GM23338 (cell line): ENCODE results near the gene DGKH. TPM values are rescaled to one million over a fixed set of nuclear protein-coding genes. Genes with fewer than 3 reads are reported as not detected.

Source experiments
- ATAC-seq: fragments of 200-7000 bp; cut with Tn5 transposase; 3 replicates; pipeline ENCODE4 v1.9.1; 2020
- DNase-seq: peaks from one replicate; pipeline ENCODE4 v3.0.0-alpha.2; 2015; ENCODE audit warnings: low spot score
- H2AFZ ChIP-seq: fragments of 200-600 bp; sonication (generic); 2 replicates; pipeline ENCODE4 v1.8.0; 2016; ENCODE audit warnings: antibody characterized with exemption, mild to moderate bottlenecking, moderate library complexity
- H3F3A ChIP-seq: fragments of 200-600 bp; sonication (generic); replicated peaks from 2 replicates; pipeline ENCODE4 v1.8.0; 2017; ENCODE audit warnings: antibody characterized with exemption, mixed run types, low read depth
- H3K27ac ChIP-seq: fragments of 200-600 bp; sonication (generic); 2 replicates; pipeline ENCODE4 v1.6.1; 2016; ENCODE audit warnings: low read depth
- H3K27me3 ChIP-seq: fragments of 200-600 bp; sonication (generic); 2 replicates; pipeline ENCODE4 v1.8.0; 2016; ENCODE audit warnings: mild to moderate bottlenecking, mixed run types, moderate library complexity; ENCODE audit not compliant: insufficient read depth
- H3K36me3 ChIP-seq: fragments of 200-600 bp; sonication (generic); 2 replicates; pipeline ENCODE4 v1.8.0; 2016; ENCODE audit warnings: mild to moderate bottlenecking; ENCODE audit not compliant: insufficient read depth
- H3K4me1 ChIP-seq: fragments of 200-600 bp; sonication (generic); 2 replicates; pipeline ENCODE4 v1.8.0; 2016; ENCODE audit warnings: mild to moderate bottlenecking, moderate library complexity; ENCODE audit not compliant: insufficient read depth
- H3K4me2 ChIP-seq: fragments of 200-600 bp; sonication (generic); 2 replicates; pipeline ENCODE4 v1.7.1; 2017; ENCODE audit warnings: mixed run types
- H3K4me3 ChIP-seq: fragments of 200-600 bp; sonication (generic); 2 replicates; pipeline ENCODE4 v1.6.1; 2016; ENCODE audit warnings: mixed run types
- H3K79me2 ChIP-seq: fragments of 200-600 bp; sonication (generic); replicated peaks from 2 replicates; pipeline ENCODE4 v1.8.0; 2017; ENCODE audit warnings: mild to moderate bottlenecking; ENCODE audit not compliant: insufficient read depth
- H3K9me2 ChIP-seq: fragments of 200-600 bp; sonication (generic); 2 replicates; pipeline ENCODE4 v1.8.0; 2017; ENCODE audit not compliant: insufficient read depth
- H4K20me1 ChIP-seq: fragments of 200-600 bp; sonication (generic); replicated peaks from 2 replicates; pipeline ENCODE4 v1.8.0; 2017; ENCODE audit warnings: mild to moderate bottlenecking; ENCODE audit not compliant: insufficient read depth
- H3K27ac Mint-ChIP-seq: 2 replicates; pipeline ENCODE4 v1.8.0; 2020; ENCODE audit warnings: inconsistent platforms, mild to moderate bottlenecking, moderate library complexity, mixed read lengths
- H3K27me3 Mint-ChIP-seq: 3 replicates; pipeline ENCODE4 v1.8.0; 2022; ENCODE audit warnings: low read depth, mild to moderate bottlenecking, moderate library complexity, mixed read lengths, inconsistent platforms; ENCODE audit not compliant: insufficient read depth, poor library complexity
- H3K36me3 Mint-ChIP-seq: 3 replicates; pipeline ENCODE4 v1.8.0; 2021; ENCODE audit warnings: low read depth, mild to moderate bottlenecking, inconsistent platforms, moderate library complexity, mixed read lengths
- H3K4me1 Mint-ChIP-seq: 3 replicates; pipeline ENCODE4 v1.8.0; 2020; ENCODE audit warnings: mild to moderate bottlenecking, inconsistent platforms, mixed read lengths
- H3K4me3 Mint-ChIP-seq: 3 replicates; pipeline ENCODE4 v1.8.0; 2021; ENCODE audit warnings: moderate library complexity, mild to moderate bottlenecking, inconsistent platforms, mixed read lengths
- H3K9me3 Mint-ChIP-seq: 3 replicates; pipeline ENCODE4 v1.8.0; 2020; ENCODE audit warnings: moderate library complexity, mild to moderate bottlenecking, inconsistent platforms, mixed read lengths
- CREB1 ChIP-seq: fragments of 250-450 bp; sonication (Bioruptor Pico); IDR thresholded peaks from 2 replicates; pipeline ENCODE4 v1.5.0; 2020; ENCODE audit warnings: low read depth, mild to moderate bottlenecking, moderate library complexity
- EZH2 ChIP-seq: fragments of 200-600 bp; sonication (generic); IDR thresholded peaks from one replicate; pipeline ENCODE4 v1.8.0; 2017; ENCODE audit warnings: antibody characterized with exemption, mild to moderate bottlenecking, low read depth; ENCODE audit not compliant: unreplicated experiment
- EZH2phosphoT487 ChIP-seq: fragments of 200-600 bp; sonication (generic); IDR thresholded peaks from one replicate; pipeline ENCODE4 v1.8.1; 2018; ENCODE audit warnings: antibody characterized with exemption; ENCODE audit not compliant: unreplicated experiment
- JUNB ChIP-seq: IDR thresholded peaks from one replicate; pipeline ENCODE4 v1.6.1; 2016; ENCODE audit warnings: antibody characterized with exemption; ENCODE audit not compliant: unreplicated experiment
- NANOG ChIP-seq: IDR thresholded peaks from 2 replicates; pipeline ENCODE4 v1.6.1; 2016; ENCODE audit warnings: antibody characterized with exemption, borderline replicate concordance
- POLR2AphosphoS5 ChIP-seq: IDR thresholded peaks from 2 replicates; pipeline ENCODE4 v1.6.1; 2016; ENCODE audit warnings: antibody characterized with exemption, low read depth
- STAT1 ChIP-seq: IDR thresholded peaks from one replicate; pipeline ENCODE4 v1.6.1; 2016; ENCODE audit warnings: antibody characterized with exemption; ENCODE audit not compliant: unreplicated experiment
- ZNF114 ChIP-seq: fragments of 250-450 bp; sonication (Bioruptor Pico); IDR thresholded peaks from 2 replicates; pipeline ENCODE4 v1.5.0; 2020; ENCODE audit warnings: mild to moderate bottlenecking, moderate library complexity
- ZNF331 ChIP-seq: fragments of 250-450 bp; sonication (Bioruptor Pico); IDR thresholded peaks from 2 replicates; pipeline ENCODE4 v1.5.0; 2020; ENCODE audit warnings: low read depth, mild to moderate bottlenecking, moderate library complexity
- polyA plus RNA-seq: library from polyadenylated mRNA; unstranded; fragments of >200 nt; fragmentation: Nextera tagmentation; extraction: Ambion mirVana; gene quantifications from 2 replicates; pipeline ENCODE4 v1.2.1, GENCODE V29; 2016
- total RNA-seq: library from RNA; depleted of rRNA; stranded (reverse); fragments of >200 nt; shearing (Covaris generic); gene quantifications from 2 replicates; pipeline ENCODE4 v1.2.3, GENCODE V29; 2014
- TF ChIP-seq, protein P1 (sequence below), 2 experiments: fragments of 200-600 bp in 1 of 2; sonication (generic) in 1 of 2; conservative IDR thresholded peaks; 2 replicates each; pipeline versions ENCODE4 v1.5.1 to v1.6.1; 2016 to 2017; ENCODE audit warnings: antibody characterized with exemption in 2 of 2, low read depth in 2 of 2, mild to moderate bottlenecking in 2 of 2, moderate library complexity in 1 of 2
- TF ChIP-seq, protein P2 (sequence below): IDR thresholded peaks from one replicate; pipeline ENCODE4 v1.6.1; 2018; ENCODE audit warnings: antibody characterized with exemption; ENCODE audit not compliant: unreplicated experiment
- TF ChIP-seq, protein P3 (sequence below): IDR thresholded peaks from 2 replicates; pipeline ENCODE4 v1.6.1; 2016; ENCODE audit warnings: antibody characterized with exemption

DGKH gene
- total and polyA plus RNA-seq, 2 experiments from 2014 or later: 2.1 to 7.5 TPM

DNA sequence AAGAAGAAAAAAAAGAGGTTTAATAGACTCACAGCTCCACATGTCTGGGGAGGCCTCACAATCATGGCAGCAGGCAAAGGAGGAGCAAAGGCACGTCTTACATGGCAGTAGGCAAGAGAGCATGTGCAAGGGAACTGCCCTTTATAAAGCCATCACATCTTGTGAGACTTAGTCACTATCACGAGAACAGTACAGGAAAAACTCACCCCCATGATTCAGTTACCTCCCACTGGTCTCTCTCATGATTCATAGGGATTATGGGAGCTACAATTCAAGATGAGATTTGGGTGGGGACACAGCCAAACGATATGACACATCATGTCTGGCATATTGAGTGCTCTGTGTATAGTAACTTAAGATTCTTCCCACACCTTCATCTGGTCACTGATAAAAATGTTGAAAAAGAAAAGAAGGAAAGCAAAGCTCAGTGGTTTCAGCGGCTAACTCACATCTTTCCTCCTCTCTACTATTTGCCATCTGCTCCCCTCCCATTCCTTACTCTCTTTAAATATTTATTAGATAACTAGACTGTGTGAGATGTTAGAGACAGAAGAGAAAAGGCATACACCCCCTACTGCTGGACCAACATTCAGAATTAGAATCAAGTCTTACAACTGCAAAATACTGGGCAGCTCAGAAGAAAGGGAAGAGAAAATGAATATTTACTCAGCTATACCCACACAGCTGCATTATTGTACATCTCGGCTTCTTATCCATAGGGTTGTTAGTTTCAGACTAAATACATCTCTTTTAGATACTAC lies 163.4 kb downstream of the DGKH start (continued):
- TF ChIP-seq, protein P1, sequence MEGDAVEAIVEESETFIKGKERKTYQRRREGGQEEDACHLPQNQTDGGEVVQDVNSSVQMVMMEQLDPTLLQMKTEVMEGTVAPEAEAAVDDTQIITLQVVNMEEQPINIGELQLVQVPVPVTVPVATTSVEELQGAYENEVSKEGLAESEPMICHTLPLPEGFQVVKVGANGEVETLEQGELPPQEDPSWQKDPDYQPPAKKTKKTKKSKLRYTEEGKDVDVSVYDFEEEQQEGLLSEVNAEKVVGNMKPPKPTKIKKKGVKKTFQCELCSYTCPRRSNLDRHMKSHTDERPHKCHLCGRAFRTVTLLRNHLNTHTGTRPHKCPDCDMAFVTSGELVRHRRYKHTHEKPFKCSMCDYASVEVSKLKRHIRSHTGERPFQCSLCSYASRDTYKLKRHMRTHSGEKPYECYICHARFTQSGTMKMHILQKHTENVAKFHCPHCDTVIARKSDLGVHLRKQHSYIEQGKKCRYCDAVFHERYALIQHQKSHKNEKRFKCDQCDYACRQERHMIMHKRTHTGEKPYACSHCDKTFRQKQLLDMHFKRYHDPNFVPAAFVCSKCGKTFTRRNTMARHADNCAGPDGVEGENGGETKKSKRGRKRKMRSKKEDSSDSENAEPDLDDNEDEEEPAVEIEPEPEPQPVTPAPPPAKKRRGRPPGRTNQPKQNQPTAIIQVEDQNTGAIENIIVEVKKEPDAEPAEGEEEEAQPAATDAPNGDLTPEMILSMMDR (conservative IDR thresholded peaks at IDR 0.05; ENCODE audit: low read depth in 2 of 2): no peak
- TF ChIP-seq, protein P2, sequence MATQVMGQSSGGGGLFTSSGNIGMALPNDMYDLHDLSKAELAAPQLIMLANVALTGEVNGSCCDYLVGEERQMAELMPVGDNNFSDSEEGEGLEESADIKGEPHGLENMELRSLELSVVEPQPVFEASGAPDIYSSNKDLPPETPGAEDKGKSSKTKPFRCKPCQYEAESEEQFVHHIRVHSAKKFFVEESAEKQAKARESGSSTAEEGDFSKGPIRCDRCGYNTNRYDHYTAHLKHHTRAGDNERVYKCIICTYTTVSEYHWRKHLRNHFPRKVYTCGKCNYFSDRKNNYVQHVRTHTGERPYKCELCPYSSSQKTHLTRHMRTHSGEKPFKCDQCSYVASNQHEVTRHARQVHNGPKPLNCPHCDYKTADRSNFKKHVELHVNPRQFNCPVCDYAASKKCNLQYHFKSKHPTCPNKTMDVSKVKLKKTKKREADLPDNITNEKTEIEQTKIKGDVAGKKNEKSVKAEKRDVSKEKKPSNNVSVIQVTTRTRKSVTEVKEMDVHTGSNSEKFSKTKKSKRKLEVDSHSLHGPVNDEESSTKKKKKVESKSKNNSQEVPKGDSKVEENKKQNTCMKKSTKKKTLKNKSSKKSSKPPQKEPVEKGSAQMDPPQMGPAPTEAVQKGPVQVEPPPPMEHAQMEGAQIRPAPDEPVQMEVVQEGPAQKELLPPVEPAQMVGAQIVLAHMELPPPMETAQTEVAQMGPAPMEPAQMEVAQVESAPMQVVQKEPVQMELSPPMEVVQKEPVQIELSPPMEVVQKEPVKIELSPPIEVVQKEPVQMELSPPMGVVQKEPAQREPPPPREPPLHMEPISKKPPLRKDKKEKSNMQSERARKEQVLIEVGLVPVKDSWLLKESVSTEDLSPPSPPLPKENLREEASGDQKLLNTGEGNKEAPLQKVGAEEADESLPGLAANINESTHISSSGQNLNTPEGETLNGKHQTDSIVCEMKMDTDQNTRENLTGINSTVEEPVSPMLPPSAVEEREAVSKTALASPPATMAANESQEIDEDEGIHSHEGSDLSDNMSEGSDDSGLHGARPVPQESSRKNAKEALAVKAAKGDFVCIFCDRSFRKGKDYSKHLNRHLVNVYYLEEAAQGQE: no peak
- TF ChIP-seq EZH2 (no peak), ZNF331 (CRISPR knock-in tag) (no peak), EZH2phosphoT487 (no peak), NANOG (no peak)

DNA sequence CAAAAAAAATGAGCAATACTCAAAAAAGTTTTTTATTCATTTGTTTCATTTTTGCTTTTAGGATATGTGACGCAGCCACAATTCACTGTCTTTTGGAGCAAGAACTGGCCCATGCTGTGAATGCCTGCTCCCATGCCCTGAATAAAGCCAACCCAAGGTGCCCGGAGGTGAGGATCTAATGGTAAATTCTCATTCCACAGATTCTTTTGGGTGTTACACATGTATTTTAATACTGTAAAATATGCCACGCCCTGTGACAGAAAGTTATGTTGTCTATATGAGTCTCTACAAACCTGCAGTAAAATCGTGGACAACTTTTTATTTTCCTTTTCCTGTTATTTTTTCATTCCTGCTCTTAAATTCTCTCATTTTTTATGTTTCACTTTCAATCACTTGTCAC lies 166.0 kb downstream of the DGKH start:
- H3K9me2 ChIP-seq: no peaks in the 10 kb centered on the region
- no peaks in the 10 kb centered on the region for H3K27me3 ChIP-seq
- H3K4me3 Mint-ChIP-seq: no peak overlapping the region
- no peak overlapping the region for H3K27ac ChIP-seq
- no peaks in the 10 kb centered on the region for H3F3A ChIP-seq
- 0 out of 2 replicates have a peak, but pooled peaks cover 6% of the 10 kb centered on the region for H3K4me1 ChIP-seq
- peaks cover 3% of the 10 kb centered on the region; the same call in 1 of the 3 replicates for H3K9me3 Mint-ChIP-seq
- no peak for ATAC-seq
- H3K79me2 ChIP-seq: no peaks in the 10 kb centered on the region
- H3K4me2 ChIP-seq: no peak overlapping the region
- no peak overlapping the region for H3K27ac Mint-ChIP-seq
- peaks cover 17% of the 10 kb centered on the region for H3K36me3 Mint-ChIP-seq
- H3K4me3 ChIP-seq: no peak overlapping the region
- H3K4me1 Mint-ChIP-seq: peaks cover 25% of the 10 kb centered on the region
- no peaks in the 10 kb centered on the region for H4K20me1 ChIP-seq
- no peak for DNase-seq
- H3K36me3 ChIP-seq: no peaks in the 10 kb centered on the region
- H2AFZ ChIP-seq: no peak overlapping the region
- H3K27me3 Mint-ChIP-seq: no peaks in the 10 kb centered on the region
- TF ChIP-seq, protein P1 (conservative IDR thresholded peaks at IDR 0.05; ENCODE audit: low read depth in 2 of 2): no peak
- TF ChIP-seq JUNB (no peak), ZNF114 (CRISPR knock-in tag) (no peak), POLR2AphosphoS5 (no peak), STAT1 (no peak), ZNF331 (CRISPR knock-in tag) (no peak), CREB1 (CRISPR knock-in tag) (no peak)
- TF ChIP-seq, protein P2: no peak
- TF ChIP-seq, protein P3, sequence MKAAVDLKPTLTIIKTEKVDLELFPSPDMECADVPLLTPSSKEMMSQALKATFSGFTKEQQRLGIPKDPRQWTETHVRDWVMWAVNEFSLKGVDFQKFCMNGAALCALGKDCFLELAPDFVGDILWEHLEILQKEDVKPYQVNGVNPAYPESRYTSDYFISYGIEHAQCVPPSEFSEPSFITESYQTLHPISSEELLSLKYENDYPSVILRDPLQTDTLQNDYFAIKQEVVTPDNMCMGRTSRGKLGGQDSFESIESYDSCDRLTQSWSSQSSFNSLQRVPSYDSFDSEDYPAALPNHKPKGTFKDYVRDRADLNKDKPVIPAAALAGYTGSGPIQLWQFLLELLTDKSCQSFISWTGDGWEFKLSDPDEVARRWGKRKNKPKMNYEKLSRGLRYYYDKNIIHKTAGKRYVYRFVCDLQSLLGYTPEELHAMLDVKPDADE: no peak
